Gastroesophageal sphincter (tissue), 4 donors: ENCODE measurements around the gene ACTN1. TPM values are rescaled to one million over a fixed set of nuclear protein-coding genes. Genes with fewer than 3 reads are reported as not detected.

ENCODE experiments used
- ATAC-seq: fragments of 150-250 bp; one replicate; pipeline ENCODE4 v1.9.1; 2016; ENCODE audit warnings: mild to moderate bottlenecking, moderate library complexity
- H3K27ac ChIP-seq, 4 donors: fragments of 200-600 bp; sonication (generic) in 3 of 4; 1 replicate in 3 of 4; 2 replicates in 1 of 4; pipeline ENCODE4 v1.5.1; 2016 to 2019
- H3K27me3 ChIP-seq: fragments of 200-600 bp; sonication (generic); one replicate; pipeline ENCODE4 v1.5.1; 2019
- H3K36me3 ChIP-seq, 2 donors: fragments of 200-600 bp; sonication (generic); one replicate each; pipeline ENCODE4 v1.5.1; 2019; ENCODE audit warnings: control low read depth in 1 of 2
- H3K4me1 ChIP-seq, 3 donors: fragments of 200-600 bp; sonication (generic); 1 replicate in 2 of 3; 2 replicates in 1 of 3; pipeline ENCODE4 v1.5.1; 2016 to 2019; ENCODE audit warnings: control low read depth in 2 of 3
- H3K4me3 ChIP-seq, 2 donors: fragments of 200-600 bp; sonication (generic); one replicate each; pipeline ENCODE4 v1.5.1; 2019; ENCODE audit warnings: mild to moderate bottlenecking in 1 of 2, moderate library complexity in 1 of 2
- H3K9me3 ChIP-seq, 3 donors: fragments of 200-600 bp; sonication (generic); one replicate each; pipeline ENCODE4 v1.5.1; 2017 to 2019; ENCODE audit warnings: control low read depth in 2 of 3
- CTCF ChIP-seq, 4 experiments: fragments of 200-600 bp in 2 of 4; fragments of 450-650 bp in 2 of 4; sonication (generic) in 1 of 4; IDR thresholded peaks; one replicate each; pipeline ENCODE4 v1.5.1; 2017 to 2019; ENCODE audit warnings: antibody characterized with exemption in 4 of 4, mild to moderate bottlenecking in 2 of 4, moderate library complexity in 2 of 4
- EP300 ChIP-seq: sonication (generic); formaldehyde crosslinking; IDR thresholded peaks from one replicate; pipeline ENCODE4 v1.6.1; 2017; ENCODE audit warnings: antibody characterized with exemption, mild to moderate bottlenecking
- POLR2A ChIP-seq, 2 donors: fragments of 450-650 bp; IDR thresholded peaks; one replicate each; pipeline ENCODE4 v1.6.1; 2017; ENCODE audit warnings: antibody characterized with exemption in 2 of 2, mild to moderate bottlenecking in 2 of 2, moderate library complexity in 1 of 2
- POLR2AphosphoS5 ChIP-seq: sonication (generic); formaldehyde crosslinking; IDR thresholded peaks from one replicate; pipeline ENCODE4 v1.6.1; 2017; ENCODE audit warnings: antibody characterized with exemption
- WGBS, 2 donors: methylation state at CpG; one replicate each; pipeline ENCODE4 v1.1.5; 2018; ENCODE audit warnings: low coverage in 1 of 2; 5-methylcytosine and 5-hydroxymethylcytosine counted together
- total RNA-seq, 4 donors: library from RNA; depleted of rRNA; stranded (reverse); fragments of >200 nt; gene quantifications; one replicate each; pipeline ENCODE4 v1.1.0, GENCODE V29; 2016

The ACTN1 gene
- total RNA-seq, 4 donors from 2014 or later, result 776 to 1,910 (median 969) TPM

GRCh38 chr14:68863610-68864360 is 115.3 kb downstream of the ACTN1 start:
- Histone ChIP-seq H3K4me3 (no peak overlapping the region), H3K4me1 (no peaks in the 10 kb centered on the region), H3K9me3 (peaks cover 0 to 15% (median 0%) of the 10 kb centered on the region in 3 donors), H3K36me3 (no peaks in the 10 kb centered on the region), H3K27ac (no peak overlapping the region), H3K27me3 (no peaks in the 10 kb centered on the region)
- ATAC-seq, result peak; percentile 17
- WGBS, 2 donors, result 85 to 90% methylated on average over 4 to 5 of the region's 13 CpGs
- TF ChIP-seq POLR2AphosphoS5 (no peak), POLR2A (IDR thresholded peaks at IDR 0.05) (no peak), EP300 (no peak), CTCF (IDR thresholded peaks at IDR 0.05) (no peak)

GRCh38 chr14:68862954-68863594 is 116.0 kb downstream of the ACTN1 start:
- H3K4me1 ChIP-seq, result no peaks in the 10 kb centered on the region

GRCh38 chr14:68860771-68861170 is 118.3 kb downstream of the ACTN1 start:
- H3K36me3 ChIP-seq, result no peaks in the 10 kb centered on the region
- no peak for ATAC-seq
- H3K27ac ChIP-seq, result no peak overlapping the region
- peaks cover 0 to 13% (median 0%) of the 10 kb centered on the region in 3 donors for H3K9me3 ChIP-seq
- H3K4me3 ChIP-seq, result no peak overlapping the region
- H3K4me1 ChIP-seq, result no peaks in the 10 kb centered on the region
- TF ChIP-seq CTCF (IDR thresholded peaks at IDR 0.05), result no peak
- no peak for TF ChIP-seq POLR2A (IDR thresholded peaks at IDR 0.05)
- TF ChIP-seq EP300, result no peak
- TF ChIP-seq POLR2AphosphoS5, result no peak
- 67 to 80% methylated on average over 1 to 2 of the region's 5 CpGs for WGBS, 2 donors
- H3K27me3 ChIP-seq, result no peaks in the 10 kb centered on the region

More at GRCh38 chr14:68862954-68863594, 116.0 kb downstream of the ACTN1 start:
- Histone ChIP-seq H3K4me3 (no peak overlapping the region), H3K27ac (no peak overlapping the region), H3K27me3 (no peaks in the 10 kb centered on the region), H3K9me3 (peaks cover 0 to 15% (median 0%) of the 10 kb centered on the region in 3 donors), H3K36me3 (no peaks in the 10 kb centered on the region)
- peak; percentile 5 for TF ChIP-seq POLR2AphosphoS5
- no peak for TF ChIP-seq EP300
- peak; percentile 62 to 80 (median 80) for TF ChIP-seq CTCF (IDR thresholded peaks at IDR 0.05)
- TF ChIP-seq POLR2A (IDR thresholded peaks at IDR 0.05), result no peak
- ATAC-seq, result peak; percentile 66
- 0% methylated on average over 2 of the region's 2 CpGs for WGBS, 2 donors

GRCh38 chr14:68857516-68858070 is 121.5 kb downstream of the ACTN1 start:
- TF ChIP-seq POLR2AphosphoS5, result no peak
- TF ChIP-seq POLR2A (IDR thresholded peaks at IDR 0.05), result no peak
- TF ChIP-seq CTCF (IDR thresholded peaks at IDR 0.05), result no peak
- no peak for TF ChIP-seq EP300
- no peak overlapping the region for H3K4me3 ChIP-seq
- no peaks in the 10 kb centered on the region for H3K4me1 ChIP-seq
- no peaks in the 10 kb centered on the region for H3K27me3 ChIP-seq
- no peaks in the 10 kb centered on the region for H3K36me3 ChIP-seq
- H3K27ac ChIP-seq, result no peak overlapping the region
- WGBS, 2 donors, result 93 to 95% methylated on average over 3 to 4 of the region's 5 CpGs
- peaks cover 0 to 3% (median 0%) of the 10 kb centered on the region in 3 donors for H3K9me3 ChIP-seq
- no peak for ATAC-seq
